Measurements from ENCODE around the gene FGF22. TPM values are rescaled to one million over a fixed set of nuclear protein-coding genes. Genes with fewer than 3 reads are reported as not detected.

Gene FGF22
- total and polyA plus RNA-seq, 2 donors (not counting 1 experiment from before 2014, with no cell fraction given), result 0.34 to 2.9 TPM

GRCh38 chr19:617551-618246, 22.0 kb upstream of the FGF22 start:
- Mint-ChIP-seq H3K9me3 (ENCODE audit: insufficient read depth) (no peaks in the 10 kb centered on the region), H3K4me3 (no peak overlapping the region), H3K4me1 (peaks cover 8% of the 10 kb centered on the region), H3K27ac (no peak overlapping the region), H3K27me3 (peaks cover 7% of the 10 kb centered on the region)
- WGBS (ENCODE audit: insufficient coverage), result 92% methylated on average over 24 of the region's 29 CpGs
- H3K36me3 ChIP-seq (replicated peaks in 1 of 2; ENCODE audit: control extremely low read depth in 1 of 2, control insufficient read depth in 1 of 2, extremely low read depth in 1 of 2, insufficient read depth in 2 of 2, low read length in 1 of 2), result peaks cover 0 to 28% of the 10 kb centered on the region in 2 experiments
- intact Hi-C loops (cut with micrococcal nuclease), result no loop called here
- ChIA-PET POLR2A (interaction anchor here (0.6 to 0.7 kb wide), 4 partner anchors 16 to 428 kb away, joined by 3 to 8 read pairs (median 4); no protein-coding TSS in a partner anchor), CTCF (interaction anchor here (0.7 kb wide), 1 partner anchor 115 kb away, joined by 3 read pairs; no protein-coding TSS in a partner anchor)
- no peak for TF ChIP-seq EZH2 (IDR thresholded peaks at IDR 0.05; ENCODE audit: borderline replicate concordance, insufficient read depth, low read depth, low read length, poor library complexity, severe bottlenecking)
- TF ChIP-seq, protein P1, sequence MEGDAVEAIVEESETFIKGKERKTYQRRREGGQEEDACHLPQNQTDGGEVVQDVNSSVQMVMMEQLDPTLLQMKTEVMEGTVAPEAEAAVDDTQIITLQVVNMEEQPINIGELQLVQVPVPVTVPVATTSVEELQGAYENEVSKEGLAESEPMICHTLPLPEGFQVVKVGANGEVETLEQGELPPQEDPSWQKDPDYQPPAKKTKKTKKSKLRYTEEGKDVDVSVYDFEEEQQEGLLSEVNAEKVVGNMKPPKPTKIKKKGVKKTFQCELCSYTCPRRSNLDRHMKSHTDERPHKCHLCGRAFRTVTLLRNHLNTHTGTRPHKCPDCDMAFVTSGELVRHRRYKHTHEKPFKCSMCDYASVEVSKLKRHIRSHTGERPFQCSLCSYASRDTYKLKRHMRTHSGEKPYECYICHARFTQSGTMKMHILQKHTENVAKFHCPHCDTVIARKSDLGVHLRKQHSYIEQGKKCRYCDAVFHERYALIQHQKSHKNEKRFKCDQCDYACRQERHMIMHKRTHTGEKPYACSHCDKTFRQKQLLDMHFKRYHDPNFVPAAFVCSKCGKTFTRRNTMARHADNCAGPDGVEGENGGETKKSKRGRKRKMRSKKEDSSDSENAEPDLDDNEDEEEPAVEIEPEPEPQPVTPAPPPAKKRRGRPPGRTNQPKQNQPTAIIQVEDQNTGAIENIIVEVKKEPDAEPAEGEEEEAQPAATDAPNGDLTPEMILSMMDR (IDR thresholded peaks at IDR 0.05), result no peak
- H3K4me3 ChIP-seq (ENCODE audit: control extremely low read depth in 1 of 5, extremely low read depth in 1 of 5, insufficient read depth in 1 of 5, low read depth in 2 of 5, low read length in 4 of 5), result no peak overlapping the region
- no peak overlapping the region for H3K27ac ChIP-seq (ENCODE audit: low read length in 2 of 2)
- ATAC-seq (ENCODE audit: low read depth) (no peak), DNase-seq (no peak)
- H2AFZ ChIP-seq (ENCODE audit: insufficient read depth, low read depth, low read length, poor library complexity, severe bottlenecking), result no peak overlapping the region
- H3K9ac ChIP-seq (ENCODE audit: low read length), result no peak overlapping the region
- peaks cover 4% of the 10 kb centered on the region for H4K20me1 ChIP-seq (ENCODE audit: control insufficient read depth, insufficient read depth, low read length, poor library complexity, severe bottlenecking)
- H3K27me3 ChIP-seq (replicated peaks in 1 of 4; ENCODE audit: control extremely low read depth in 1 of 4, control insufficient read depth in 3 of 4, insufficient read depth in 4 of 4, low read length in 3 of 4), result peaks cover 0 to 7% (median 2%) of the 10 kb centered on the region in 4 experiments
- H3K79me2 ChIP-seq (ENCODE audit: control insufficient read depth, insufficient read depth, low read length), result no peaks in the 10 kb centered on the region
- no peaks in the 10 kb centered on the region for H3K9me3 ChIP-seq (ENCODE audit: control extremely low read depth in 1 of 3, control insufficient read depth in 2 of 3, insufficient read depth in 1 of 3, low read length in 2 of 3)
- no peak overlapping the region for H3K4me2 ChIP-seq (replicated peaks; ENCODE audit: low read depth, low read length, poor library complexity, severe bottlenecking)
- H3K4me1 ChIP-seq (ENCODE audit: control insufficient read depth in 2 of 2, insufficient read depth in 2 of 2, low read length in 2 of 2), result peaks cover 0 to 4% of the 10 kb centered on the region in 2 donors

GRCh38 chr19:618247-618619, 21.4 kb upstream of the FGF22 start:
- Histone ChIP-seq H3K27me3 (replicated peaks in 1 of 4; ENCODE audit: control extremely low read depth in 1 of 4, control insufficient read depth in 3 of 4, insufficient read depth in 4 of 4, low read length in 3 of 4) (peaks cover 0 to 7% (median 2%) of the 10 kb centered on the region in 4 experiments), H4K20me1 (ENCODE audit: control insufficient read depth, insufficient read depth, low read length, poor library complexity, severe bottlenecking) (peaks cover 4% of the 10 kb centered on the region), H3K27ac (ENCODE audit: low read length in 2 of 2) (no peak overlapping the region), H2AFZ (ENCODE audit: insufficient read depth, low read depth, low read length, poor library complexity, severe bottlenecking) (no peak overlapping the region), H3K36me3 (replicated peaks in 1 of 2; ENCODE audit: control extremely low read depth in 1 of 2, control insufficient read depth in 1 of 2, extremely low read depth in 1 of 2, insufficient read depth in 2 of 2, low read length in 1 of 2) (peaks cover 0 to 28% of the 10 kb centered on the region in 2 experiments), H3K79me2 (ENCODE audit: control insufficient read depth, insufficient read depth, low read length) (no peaks in the 10 kb centered on the region), H3K4me2 (replicated peaks; ENCODE audit: low read depth, low read length, poor library complexity, severe bottlenecking) (no peak overlapping the region), H3K9ac (ENCODE audit: low read length) (no peak overlapping the region), H3K9me3 (ENCODE audit: control extremely low read depth in 1 of 3, control insufficient read depth in 2 of 3, insufficient read depth in 1 of 3, low read length in 2 of 3) (no peaks in the 10 kb centered on the region), H3K4me1 (ENCODE audit: control insufficient read depth in 2 of 2, insufficient read depth in 2 of 2, low read length in 2 of 2) (peaks cover 0 to 4% of the 10 kb centered on the region in 2 donors), H3K4me3 (ENCODE audit: control extremely low read depth in 1 of 5, extremely low read depth in 1 of 5, insufficient read depth in 1 of 5, low read depth in 2 of 5, low read length in 4 of 5) (no peak overlapping the region)
- H3K27me3 Mint-ChIP-seq, result peaks cover 7% of the 10 kb centered on the region
- intact Hi-C loops (cut with micrococcal nuclease), result no loop called here
- DNase-seq (no peak), ATAC-seq (ENCODE audit: low read depth) (no peak)
- no peaks in the 10 kb centered on the region for H3K9me3 Mint-ChIP-seq (ENCODE audit: insufficient read depth)
- no peak overlapping the region for H3K4me3 Mint-ChIP-seq
- CTCF ChIA-PET, result no interaction called here
- 93% methylated on average over 18 of the region's 19 CpGs for WGBS (ENCODE audit: insufficient coverage)
- no peak for TF ChIP-seq EZH2 (IDR thresholded peaks at IDR 0.05; ENCODE audit: borderline replicate concordance, insufficient read depth, low read depth, low read length, poor library complexity, severe bottlenecking)
- TF ChIP-seq, protein P1 (IDR thresholded peaks at IDR 0.05), result no peak
- peaks cover 8% of the 10 kb centered on the region for H3K4me1 Mint-ChIP-seq
- POLR2A ChIA-PET, result no interaction called here
- no peak overlapping the region for H3K27ac Mint-ChIP-seq

Measured in B cell (primary cell).